Stimulated activated CD4-positive, alpha-beta T cell treated with anti-CD3 and anti-CD28 coated beads, Interleukin-15, amount 100 ng/mL, for 24 hours (primary cell): ENCODE results near the gene DDX4.

ENCODE experiments used
- DNase-seq: peaks from one replicate; pipeline ENCODE4 v3.0.0-alpha.2; 2020

The DDX4 gene

GRCh38 chr5:55829956-55830355 lies 92.1 kb downstream of the DDX4 start:
- peak; percentile 6 for DNase-seq

- no peak for DNase-seq
These were observed 94.6 kb downstream of the DDX4 start for GRCh38 chr5:55832446-55832845.

- DNase-seq, result no peak
These were observed 98.3 kb downstream of the DDX4 start for GRCh38 chr5:55836191-55836590.

- no peak for DNase-seq
These were observed 104.1 kb downstream of the DDX4 start for GRCh38 chr5:55841976-55842375.

GRCh38 chr5:55847837-55848236 lies 110.0 kb downstream of the DDX4 start:
- DNase-seq, result no peak

- DNase-seq, result no peak
These were observed 110.9 kb downstream of the DDX4 start for GRCh38 chr5:55848783-55849182.

- DNase-seq, result no peak
These were observed 113.2 kb downstream of the DDX4 start, which contains the start of gene IL31RA for GRCh38 chr5:55850839-55851674. TSS of gene IL31RA (plus strand) at chr5:55851357. CDS start at chr5:55851571, 214 bp downstream.

- no peak for DNase-seq
These were observed 113.8 kb downstream of the DDX4 start for GRCh38 chr5:55851675-55851979.

- DNase-seq, result no peak
These were observed 114.6 kb downstream of the DDX4 start for GRCh38 chr5:55852503-55852902.

- no peak for DNase-seq
These were observed 115.3 kb downstream of the DDX4 start for GRCh38 chr5:55853041-55853670.

GRCh38 chr5:55853818-55854217 lies 116.0 kb downstream of the DDX4 start:
- no peak for DNase-seq

- DNase-seq, result no peak
These were observed 117.6 kb downstream of the DDX4 start for GRCh38 chr5:55855509-55855908.

- DNase-seq, result peak; percentile 33
These were observed 118.8 kb downstream of the DDX4 start for GRCh38 chr5:55856516-55857246.

GRCh38 chr5:55857247-55857640 lies 119.4 kb downstream of the DDX4 start:
- DNase-seq, result no peak

- DNase-seq, result no peak
These were observed 120.2 kb downstream of the DDX4 start for GRCh38 chr5:55858104-55858503.

GRCh38 chr5:55860288-55860687 lies 122.4 kb downstream of the DDX4 start:
- no peak for DNase-seq

- no peak for DNase-seq
These were observed 122.8 kb downstream of the DDX4 start for GRCh38 chr5:55860709-55861108.

- no peak for DNase-seq
These were observed 127.0 kb downstream of the DDX4 start for GRCh38 chr5:55864606-55865541.

GRCh38 chr5:55865831-55866230 lies 128.0 kb downstream of the DDX4 start:
- no peak for DNase-seq

GRCh38 chr5:55866485-55866884 lies 128.6 kb downstream of the DDX4 start:
- no peak for DNase-seq
